Stomach (tissue), 9 donors: ENCODE results near the gene SH3GLB1. TPM values are rescaled to one million over a fixed set of nuclear protein-coding genes. Genes with fewer than 3 reads are reported as not detected.

Source experiments
- DNase-seq, 2 donors: peaks; one replicate each; pipeline versions ENCODE4 v3.0.0 to v3.0.0-alpha.2; 2013 to 2019
- H3K27ac ChIP-seq, 5 donors: fragments of 200-600 bp in 4 of 5; sonication (generic) in 4 of 5; one replicate each; pipeline ENCODE4 v1.5.1; 2013 to 2019; ENCODE audit warnings: mild to moderate bottlenecking in 1 of 5, moderate library complexity in 1 of 5
- H3K27me3 ChIP-seq, 3 donors: fragments of 200-600 bp; sonication (generic); one replicate each; pipeline ENCODE4 v1.5.1; 2017 to 2019; ENCODE audit warnings: mixed run types in 1 of 3
- H3K36me3 ChIP-seq, 4 donors: fragments of 200-600 bp; sonication (generic); 1 replicate in 3 of 4; 2 replicates in 1 of 4; pipeline ENCODE4 v1.5.1; 2016 to 2019
- H3K4me1 ChIP-seq, 4 donors: fragments of 200-600 bp; sonication (generic); one replicate each; pipeline ENCODE4 v1.5.1; 2016 to 2019
- H3K4me3 ChIP-seq, 4 donors: fragments of 200-600 bp; sonication (generic) in 3 of 4; one replicate each; pipeline ENCODE4 v1.5.1; 2016 to 2019; ENCODE audit warnings: mild to moderate bottlenecking in 1 of 4
- H3K9me3 ChIP-seq, 4 donors: fragments of 200-600 bp; sonication (generic); one replicate each; pipeline ENCODE4 v1.5.1; 2016 to 2019
- EP300 ChIP-seq: sonication (generic); formaldehyde crosslinking; IDR thresholded peaks from one replicate; pipeline ENCODE4 v1.6.1; 2017; ENCODE audit warnings: antibody characterized with exemption
- POLR2A ChIP-seq, 4 donors: fragments of 450-650 bp; IDR thresholded peaks; one replicate each; pipeline ENCODE4 v1.6.1; 2016; ENCODE audit warnings: antibody characterized with exemption in 4 of 4, control low read depth in 2 of 4, mild to moderate bottlenecking in 1 of 4, moderate library complexity in 1 of 4
- POLR2AphosphoS5 ChIP-seq, 3 donors: sonication (generic); formaldehyde crosslinking; IDR thresholded peaks; one replicate each; pipeline ENCODE4 v1.6.1; 2016; ENCODE audit warnings: antibody characterized with exemption in 3 of 3
- WGBS, 5 donors: extraction: QIAGEN DNeasy Blood & Tissue Kit in 3 of 5; methylation state at CpG; one replicate each; pipeline versions ENCODE4 v1.1.5 to v1.1.7; 2013 to 2018; 5-methylcytosine and 5-hydroxymethylcytosine counted together
- intact Hi-C: fragments of 100-400 bp; cut with DNase I; formaldehyde crosslinking; loops from one replicate; pipeline ENCODE4 v1.15.1; 2023; ENCODE audit warnings: low total_unique reads
- polyA plus RNA-seq, 3 donors: library from polyadenylated mRNA; stranded (reverse); fragments of 200-250 nt; gene quantifications; one replicate each; pipeline ENCODE4 v1.2.3, GENCODE V29; 2013
- total RNA-seq, 5 donors: library from RNA; depleted of rRNA; stranded (reverse); fragments of >200 nt; gene quantifications; one replicate each; pipeline versions ENCODE4 v1.1.0 to v1.2.3, GENCODE V29; 2014 to 2016
- TF ChIP-seq, protein P1 (sequence below), 7 experiments: fragments of 450-650 bp in 4 of 7; fragments of 200-600 bp in 3 of 7; sonication (generic) in 3 of 7; IDR thresholded peaks; one replicate each; pipeline ENCODE4 v1.5.1; 2016 to 2019; ENCODE audit warnings: antibody characterized with exemption in 7 of 7, control low read depth in 2 of 7, mild to moderate bottlenecking in 1 of 7
- donor health status: healthy with polysubstance abuse.
- donor health status: Bipolar disorder and iron deficiency.
- donor health status: healthy.

The SH3GLB1 gene
- total and polyA plus RNA-seq, 8 donors = 25.2 to 95.5 (median 39.7) TPM

DNA sequence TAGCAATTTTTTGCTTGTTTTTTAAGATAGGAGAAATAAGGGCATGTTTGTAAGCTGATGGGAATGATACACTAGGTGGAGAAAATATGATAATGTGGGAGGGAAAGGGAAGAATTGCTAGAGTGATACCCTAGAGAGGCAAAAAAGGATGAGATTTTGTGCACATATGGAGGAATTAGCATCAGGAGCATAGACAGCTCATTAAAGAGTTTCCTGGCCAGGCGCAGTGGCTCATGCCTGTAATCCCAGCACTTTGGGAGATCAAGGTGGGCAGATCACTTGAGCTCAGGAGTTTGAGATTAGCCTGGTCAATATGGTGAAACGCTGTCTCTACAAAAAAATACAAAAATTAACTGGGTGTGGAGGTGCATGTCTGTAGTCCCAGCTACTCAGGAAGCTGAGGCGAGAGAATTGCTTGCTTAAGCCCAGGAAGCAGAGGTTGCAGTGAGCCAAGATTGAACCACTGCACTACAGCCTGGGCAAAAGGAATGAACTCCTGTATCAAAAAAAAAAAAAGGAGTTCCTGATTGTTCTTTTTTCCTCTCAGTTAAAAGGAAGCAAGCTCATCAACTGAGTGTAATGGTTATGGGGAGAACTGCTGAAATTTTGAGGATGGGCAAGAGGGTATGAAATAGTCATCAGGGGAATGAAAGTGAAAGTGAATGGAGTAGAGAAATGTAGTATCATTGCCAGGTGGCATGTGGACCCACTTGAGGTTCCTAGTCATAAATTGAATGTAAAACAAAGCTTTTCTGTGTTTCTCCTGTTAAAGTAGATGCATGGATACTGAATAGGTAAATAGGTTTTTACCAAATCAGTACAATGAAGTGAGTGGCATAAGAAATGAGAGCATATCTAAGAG lies 35.5 kb downstream of the SH3GLB1 start:
- TF ChIP-seq EP300 = no peak
- no peak for TF ChIP-seq POLR2A (IDR thresholded peaks at IDR 0.05)
- TF ChIP-seq, protein P1, sequence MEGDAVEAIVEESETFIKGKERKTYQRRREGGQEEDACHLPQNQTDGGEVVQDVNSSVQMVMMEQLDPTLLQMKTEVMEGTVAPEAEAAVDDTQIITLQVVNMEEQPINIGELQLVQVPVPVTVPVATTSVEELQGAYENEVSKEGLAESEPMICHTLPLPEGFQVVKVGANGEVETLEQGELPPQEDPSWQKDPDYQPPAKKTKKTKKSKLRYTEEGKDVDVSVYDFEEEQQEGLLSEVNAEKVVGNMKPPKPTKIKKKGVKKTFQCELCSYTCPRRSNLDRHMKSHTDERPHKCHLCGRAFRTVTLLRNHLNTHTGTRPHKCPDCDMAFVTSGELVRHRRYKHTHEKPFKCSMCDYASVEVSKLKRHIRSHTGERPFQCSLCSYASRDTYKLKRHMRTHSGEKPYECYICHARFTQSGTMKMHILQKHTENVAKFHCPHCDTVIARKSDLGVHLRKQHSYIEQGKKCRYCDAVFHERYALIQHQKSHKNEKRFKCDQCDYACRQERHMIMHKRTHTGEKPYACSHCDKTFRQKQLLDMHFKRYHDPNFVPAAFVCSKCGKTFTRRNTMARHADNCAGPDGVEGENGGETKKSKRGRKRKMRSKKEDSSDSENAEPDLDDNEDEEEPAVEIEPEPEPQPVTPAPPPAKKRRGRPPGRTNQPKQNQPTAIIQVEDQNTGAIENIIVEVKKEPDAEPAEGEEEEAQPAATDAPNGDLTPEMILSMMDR (IDR thresholded peaks at IDR 0.05) = no peak
- no peak for TF ChIP-seq POLR2AphosphoS5 (IDR thresholded peaks at IDR 0.05)
- H3K9me3 ChIP-seq = no peaks in the 10 kb centered on the region
- DNase-seq = no peak
- peaks cover 45 to 86% (median 81%) of the 10 kb centered on the region in 4 donors for H3K36me3 ChIP-seq
- no peak overlapping the region for H3K4me3 ChIP-seq
- H3K27me3 ChIP-seq = no peaks in the 10 kb centered on the region
- intact Hi-C loops = no loop called here
- WGBS, 5 donors = 61 to 79% (median 69%) methylated on average over 3 of the region's 3 CpGs
- H3K4me1 ChIP-seq = peaks cover 0 to 21% (median 7%) of the 10 kb centered on the region in 4 donors
- peak overlapping the region in 2 of 5 donors; percentile 10 to 57 for H3K27ac ChIP-seq

DNA sequence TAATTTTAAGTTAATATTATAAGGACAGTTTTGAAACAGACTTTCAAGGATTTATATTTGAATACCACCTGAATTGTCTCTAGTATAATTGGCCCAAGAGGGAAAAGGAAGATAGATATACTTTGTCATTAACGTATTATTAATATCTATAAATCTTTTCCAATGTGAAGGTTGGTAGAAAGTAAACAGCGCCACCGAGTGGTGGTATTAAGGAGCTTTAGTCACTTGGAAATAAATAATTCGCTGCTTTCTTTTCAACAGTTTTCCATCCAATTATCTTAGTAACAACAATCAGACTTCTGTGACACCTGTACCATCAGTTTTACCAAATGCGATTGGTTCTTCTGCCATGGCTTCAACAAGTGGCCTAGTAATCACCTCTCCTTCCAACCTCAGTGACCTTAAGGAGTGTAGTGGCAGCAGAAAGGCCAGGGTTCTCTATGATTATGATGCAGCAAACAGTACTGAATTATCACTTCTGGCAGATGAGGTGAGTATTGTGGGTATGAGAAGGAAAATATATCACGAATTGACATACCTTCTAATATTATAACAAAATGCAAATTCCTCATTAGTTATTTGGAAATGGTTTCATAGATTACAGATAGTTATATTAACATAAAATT lies 37.7 kb downstream of the SH3GLB1 start:
- intact Hi-C loops = no loop called here
- WGBS, 5 donors = 40 to 53% (median 50%) methylated on average over 6 of the region's 6 CpGs
- TF ChIP-seq POLR2AphosphoS5 (IDR thresholded peaks at IDR 0.05) (no peak), EP300 (no peak), POLR2A (IDR thresholded peaks at IDR 0.05) (no peak)
- TF ChIP-seq, protein P1 (IDR thresholded peaks at IDR 0.05) = peak in 5 of 7 experiments; percentile 16 to 61 (median 37)
- H3K36me3 ChIP-seq = peaks cover 23 to 83% (median 77%) of the 10 kb centered on the region in 4 donors
- no peak overlapping the region for H3K27ac ChIP-seq
- H3K4me3 ChIP-seq = no peak overlapping the region
- H3K9me3 ChIP-seq = no peaks in the 10 kb centered on the region
- no peaks in the 10 kb centered on the region for H3K27me3 ChIP-seq
- H3K4me1 ChIP-seq = peaks cover 0 to 21% (median 7%) of the 10 kb centered on the region in 4 donors
- peak; percentile 47 to 59 for DNase-seq

DNA sequence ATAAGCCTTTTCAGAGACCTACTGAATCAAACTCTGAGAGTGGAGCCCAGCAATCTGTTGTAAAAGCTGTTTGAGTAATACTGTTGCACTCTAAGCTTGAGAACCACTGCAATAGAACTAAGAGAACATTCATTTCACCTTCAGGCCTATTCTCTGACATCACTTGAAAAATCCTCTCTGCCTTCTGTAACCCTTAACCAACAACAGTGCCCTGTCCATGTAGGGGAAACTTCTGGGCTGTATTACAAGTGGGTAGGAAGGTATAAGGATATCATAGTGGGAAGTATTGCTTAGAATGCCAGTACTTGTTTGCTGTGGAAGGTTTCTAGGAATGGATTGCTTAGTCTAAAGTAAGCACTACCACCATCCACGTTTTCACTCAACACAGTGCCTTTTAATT lies 42.9 kb downstream of the SH3GLB1 start:
- intact Hi-C loops = no loop called here
- no peak for DNase-seq
- 47 to 57% (median 54%) methylated on average over 1 of the region's 1 CpG for WGBS, 5 donors
- H3K9me3 ChIP-seq = no peaks in the 10 kb centered on the region
- H3K27ac ChIP-seq = no peak overlapping the region
- no peak overlapping the region for H3K4me3 ChIP-seq
- no peaks in the 10 kb centered on the region for H3K4me1 ChIP-seq
- TF ChIP-seq, protein P1 (IDR thresholded peaks at IDR 0.05) = no peak
- TF ChIP-seq POLR2A (IDR thresholded peaks at IDR 0.05) (no peak), EP300 (no peak), POLR2AphosphoS5 (IDR thresholded peaks at IDR 0.05) (no peak)
- peaks cover 4 to 45% (median 43%) of the 10 kb centered on the region in 4 donors for H3K36me3 ChIP-seq
- H3K27me3 ChIP-seq = no peaks in the 10 kb centered on the region

DNA sequence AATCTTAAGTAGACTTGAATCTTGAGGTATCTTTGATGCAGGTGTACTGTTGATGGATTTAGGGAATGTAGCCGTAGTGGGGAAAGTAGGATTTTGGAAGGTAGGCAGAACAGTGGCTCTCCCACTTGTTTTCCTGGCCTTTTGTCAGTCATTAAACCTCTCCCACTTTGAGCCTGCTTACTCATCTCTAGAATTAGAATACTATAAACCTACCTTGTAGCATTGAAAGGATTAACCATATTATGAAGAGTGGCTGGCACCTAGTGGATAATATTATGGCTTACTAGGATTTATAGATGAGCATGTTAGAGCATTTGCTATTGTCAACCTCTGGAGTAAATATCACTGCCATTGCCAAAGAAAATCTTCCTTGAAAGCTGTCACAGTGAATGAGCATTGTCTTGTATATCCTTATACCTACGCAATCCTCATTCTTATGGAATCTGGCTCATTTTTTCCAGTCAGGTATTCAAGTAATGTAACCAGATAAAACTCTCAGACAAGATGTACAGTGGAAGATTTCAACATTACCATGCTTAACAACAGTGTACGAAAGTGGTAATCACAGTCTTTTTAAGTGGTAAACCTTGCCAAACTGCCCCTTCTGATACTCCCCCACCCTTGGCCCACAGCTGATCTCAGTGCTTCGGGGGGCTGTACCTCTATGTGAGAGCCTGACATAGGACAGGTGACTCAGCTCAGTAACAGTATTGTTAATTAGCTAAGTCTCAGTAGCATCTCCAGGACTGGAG lies 44.4 kb downstream of the SH3GLB1 start:
- Histone ChIP-seq H3K27ac (no peak overlapping the region), H3K27me3 (no peaks in the 10 kb centered on the region), H3K9me3 (no peaks in the 10 kb centered on the region), H3K4me1 (no peaks in the 10 kb centered on the region), H3K36me3 (peaks cover 0 to 30% (median 29%) of the 10 kb centered on the region in 4 donors), H3K4me3 (no peak overlapping the region)
- WGBS, 5 donors = 87 to 95% (median 91%) methylated on average over 4 of the region's 4 CpGs
- intact Hi-C loops = no loop called here
- TF ChIP-seq EP300 = no peak
- TF ChIP-seq, protein P1 (IDR thresholded peaks at IDR 0.05) = no peak
- no peak for TF ChIP-seq POLR2A (IDR thresholded peaks at IDR 0.05)
- TF ChIP-seq POLR2AphosphoS5 (IDR thresholded peaks at IDR 0.05) = no peak
- DNase-seq = no peak
